B cell (primary cell): ENCODE measurements around the gene POLDIP3.

Source experiments
- CTCF ChIP-seq: fragments of 200-600 bp; IDR thresholded peaks from one replicate; pipeline ENCODE4 v1.8.0; 2022; ENCODE audit warnings: antibody characterized with exemption, mild to moderate bottlenecking
- EZH2 ChIP-seq: IDR thresholded peaks from 2 replicates; pipeline ENCODE4 v1.6.1; 2012; ENCODE audit warnings: borderline replicate concordance, low read depth, mild to moderate bottlenecking, moderate library complexity, low read length; ENCODE audit not compliant: insufficient read depth, poor library complexity, severe bottlenecking

GRCh38 chr22:42627981-42628380 lies 13.3 kb upstream of the POLDIP3 start:
- TF ChIP-seq CTCF = no peak
- no peak for TF ChIP-seq EZH2
